GM21717 (cell line): ENCODE measurements around the gene IFIH1.

Experiments used
- ATAC-seq: cut with Tn5 transposase; IDR thresholded peaks from one replicate; pipeline ENCODE4 v1.9.1; 2021; ENCODE audit warnings: mild to moderate bottlenecking, moderate library complexity; ENCODE audit not compliant: unreplicated experiment

The IFIH1 gene

GRCh38 chr2:162219426-162219825 lies 99.1 kb downstream of the IFIH1 start:
- ATAC-seq = no peak

- no peak for ATAC-seq
Observed at GRCh38 chr2:162217598-162217997, 100.9 kb downstream of the IFIH1 start.
